Gastroesophageal sphincter (tissue), 4 donors: ENCODE data around the gene NGEF. TPM values are rescaled to one million over a fixed set of nuclear protein-coding genes. Genes with fewer than 3 reads are reported as not detected.

Source experiments
- ATAC-seq: fragments of 150-250 bp; one replicate; pipeline ENCODE4 v1.9.1; 2016; ENCODE audit warnings: mild to moderate bottlenecking, moderate library complexity
- H3K27ac ChIP-seq, 4 donors: fragments of 200-600 bp; sonication (generic) in 3 of 4; 1 replicate in 3 of 4; 2 replicates in 1 of 4; pipeline ENCODE4 v1.5.1; 2016 to 2019
- H3K27me3 ChIP-seq: fragments of 200-600 bp; sonication (generic); one replicate; pipeline ENCODE4 v1.5.1; 2019
- H3K36me3 ChIP-seq, 2 donors: fragments of 200-600 bp; sonication (generic); one replicate each; pipeline ENCODE4 v1.5.1; 2019; ENCODE audit warnings: control low read depth in 1 of 2
- H3K4me1 ChIP-seq, 3 donors: fragments of 200-600 bp; sonication (generic); 1 replicate in 2 of 3; 2 replicates in 1 of 3; pipeline ENCODE4 v1.5.1; 2016 to 2019; ENCODE audit warnings: control low read depth in 2 of 3
- H3K4me3 ChIP-seq, 2 donors: fragments of 200-600 bp; sonication (generic); one replicate each; pipeline ENCODE4 v1.5.1; 2019; ENCODE audit warnings: mild to moderate bottlenecking in 1 of 2, moderate library complexity in 1 of 2
- H3K9me3 ChIP-seq, 3 donors: fragments of 200-600 bp; sonication (generic); one replicate each; pipeline ENCODE4 v1.5.1; 2017 to 2019; ENCODE audit warnings: control low read depth in 2 of 3
- EP300 ChIP-seq: sonication (generic); formaldehyde crosslinking; IDR thresholded peaks from one replicate; pipeline ENCODE4 v1.6.1; 2017; ENCODE audit warnings: antibody characterized with exemption, mild to moderate bottlenecking
- POLR2A ChIP-seq, 2 donors: fragments of 450-650 bp; IDR thresholded peaks; one replicate each; pipeline ENCODE4 v1.6.1; 2017; ENCODE audit warnings: antibody characterized with exemption in 2 of 2, mild to moderate bottlenecking in 2 of 2, moderate library complexity in 1 of 2
- POLR2AphosphoS5 ChIP-seq: sonication (generic); formaldehyde crosslinking; IDR thresholded peaks from one replicate; pipeline ENCODE4 v1.6.1; 2017; ENCODE audit warnings: antibody characterized with exemption
- WGBS, 2 donors: methylation state at CpG; one replicate each; pipeline ENCODE4 v1.1.5; 2018; ENCODE audit warnings: low coverage in 1 of 2; 5-methylcytosine and 5-hydroxymethylcytosine counted together
- total RNA-seq, 4 donors: library from RNA; depleted of rRNA; stranded (reverse); fragments of >200 nt; gene quantifications; one replicate each; pipeline ENCODE4 v1.1.0, GENCODE V29; 2016
- TF ChIP-seq, protein P1 (sequence below), 4 experiments: fragments of 200-600 bp in 2 of 4; fragments of 450-650 bp in 2 of 4; sonication (generic) in 1 of 4; IDR thresholded peaks; one replicate each; pipeline ENCODE4 v1.5.1; 2017 to 2019; ENCODE audit warnings: antibody characterized with exemption in 4 of 4, mild to moderate bottlenecking in 2 of 4, moderate library complexity in 2 of 4

Gene NGEF
- total RNA-seq, 4 donors from 2014 or later = 0.40 to 0.49 (median 0.46) TPM; not detected in 1

DNA sequence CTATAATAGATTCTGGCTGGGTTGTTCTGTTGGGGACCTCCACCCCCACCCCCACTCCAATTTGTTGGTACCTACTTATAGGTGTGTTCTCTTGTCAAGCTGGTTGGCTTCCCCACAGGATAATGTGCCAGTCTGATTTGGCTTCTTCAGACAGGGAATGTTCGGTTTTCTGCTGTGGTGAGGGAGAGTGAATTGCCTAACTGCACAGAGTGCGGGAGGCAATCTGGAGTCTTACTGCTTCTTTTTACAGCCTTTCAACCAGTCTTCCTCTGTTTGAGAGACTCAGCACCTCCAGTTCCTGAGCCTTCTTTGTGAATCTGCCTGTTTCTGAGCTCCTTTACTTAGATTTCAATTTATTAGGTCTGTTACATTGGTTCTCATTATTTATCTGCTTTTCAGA lies 170.4 kb downstream of the NGEF start:
- Histone ChIP-seq H3K4me3 (no peak overlapping the region), H3K27me3 (no peaks in the 10 kb centered on the region), H3K27ac (no peak overlapping the region), H3K9me3 (no peaks in the 10 kb centered on the region), H3K36me3 (peaks cover 0 to 84% of the 10 kb centered on the region in 2 donors), H3K4me1 (peaks cover 0 to 23% (median 0%) of the 10 kb centered on the region in 3 donors)
- WGBS, 2 donors = 50 to 70% methylated on average over 2 of the region's 2 CpGs
- TF ChIP-seq POLR2A (IDR thresholded peaks at IDR 0.05) = no peak
- no peak for TF ChIP-seq POLR2AphosphoS5
- TF ChIP-seq, protein P1, sequence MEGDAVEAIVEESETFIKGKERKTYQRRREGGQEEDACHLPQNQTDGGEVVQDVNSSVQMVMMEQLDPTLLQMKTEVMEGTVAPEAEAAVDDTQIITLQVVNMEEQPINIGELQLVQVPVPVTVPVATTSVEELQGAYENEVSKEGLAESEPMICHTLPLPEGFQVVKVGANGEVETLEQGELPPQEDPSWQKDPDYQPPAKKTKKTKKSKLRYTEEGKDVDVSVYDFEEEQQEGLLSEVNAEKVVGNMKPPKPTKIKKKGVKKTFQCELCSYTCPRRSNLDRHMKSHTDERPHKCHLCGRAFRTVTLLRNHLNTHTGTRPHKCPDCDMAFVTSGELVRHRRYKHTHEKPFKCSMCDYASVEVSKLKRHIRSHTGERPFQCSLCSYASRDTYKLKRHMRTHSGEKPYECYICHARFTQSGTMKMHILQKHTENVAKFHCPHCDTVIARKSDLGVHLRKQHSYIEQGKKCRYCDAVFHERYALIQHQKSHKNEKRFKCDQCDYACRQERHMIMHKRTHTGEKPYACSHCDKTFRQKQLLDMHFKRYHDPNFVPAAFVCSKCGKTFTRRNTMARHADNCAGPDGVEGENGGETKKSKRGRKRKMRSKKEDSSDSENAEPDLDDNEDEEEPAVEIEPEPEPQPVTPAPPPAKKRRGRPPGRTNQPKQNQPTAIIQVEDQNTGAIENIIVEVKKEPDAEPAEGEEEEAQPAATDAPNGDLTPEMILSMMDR (IDR thresholded peaks at IDR 0.05) = no peak
- no peak for TF ChIP-seq EP300
- ATAC-seq = no peak

DNA sequence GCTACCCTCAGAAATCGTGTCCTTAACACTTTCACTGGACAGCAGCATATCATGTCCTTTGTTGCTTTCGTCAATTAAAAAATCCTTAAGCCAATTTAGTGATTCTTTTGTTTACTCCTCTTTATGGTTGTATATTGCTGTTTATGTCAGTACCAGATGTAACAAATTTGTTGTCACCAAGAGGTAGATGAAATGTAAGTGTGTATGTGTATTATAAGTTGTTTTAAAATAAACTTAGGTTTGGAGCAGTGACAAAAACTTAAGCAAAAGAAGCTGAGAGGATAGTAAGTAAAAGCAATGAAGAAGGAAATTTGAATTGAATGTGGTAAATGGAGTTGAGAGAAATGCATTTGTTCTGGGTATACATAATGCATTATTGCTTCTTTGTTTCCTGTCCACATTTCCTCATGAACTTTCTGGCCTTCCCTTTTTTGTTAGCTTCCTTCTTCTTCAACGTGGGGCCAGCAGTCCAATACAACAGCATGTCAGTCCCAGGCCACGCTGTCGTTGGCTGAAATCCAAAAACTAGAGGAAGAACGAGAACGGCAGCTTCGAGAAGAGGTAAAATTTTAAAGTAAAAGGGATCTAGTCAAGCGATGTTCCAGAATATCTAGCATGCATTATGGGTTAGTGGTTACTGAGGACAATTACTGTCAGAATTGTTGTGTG lies 173.5 kb downstream of the NGEF start:
- H3K27ac ChIP-seq = no peak overlapping the region
- peaks cover 0 to 79% of the 10 kb centered on the region in 2 donors for H3K36me3 ChIP-seq
- H3K9me3 ChIP-seq = no peaks in the 10 kb centered on the region
- TF ChIP-seq EP300 = no peak
- no peak for TF ChIP-seq POLR2AphosphoS5
- TF ChIP-seq POLR2A (IDR thresholded peaks at IDR 0.05) = no peak
- TF ChIP-seq, protein P1 (IDR thresholded peaks at IDR 0.05) = no peak
- 21 to 41% methylated on average over 9 of the region's 9 CpGs for WGBS, 2 donors
- H3K4me1 ChIP-seq = peaks cover 0 to 23% (median 0%) of the 10 kb centered on the region in 3 donors
- H3K4me3 ChIP-seq = no peak overlapping the region
- ATAC-seq = no peak
- H3K27me3 ChIP-seq = no peaks in the 10 kb centered on the region

DNA sequence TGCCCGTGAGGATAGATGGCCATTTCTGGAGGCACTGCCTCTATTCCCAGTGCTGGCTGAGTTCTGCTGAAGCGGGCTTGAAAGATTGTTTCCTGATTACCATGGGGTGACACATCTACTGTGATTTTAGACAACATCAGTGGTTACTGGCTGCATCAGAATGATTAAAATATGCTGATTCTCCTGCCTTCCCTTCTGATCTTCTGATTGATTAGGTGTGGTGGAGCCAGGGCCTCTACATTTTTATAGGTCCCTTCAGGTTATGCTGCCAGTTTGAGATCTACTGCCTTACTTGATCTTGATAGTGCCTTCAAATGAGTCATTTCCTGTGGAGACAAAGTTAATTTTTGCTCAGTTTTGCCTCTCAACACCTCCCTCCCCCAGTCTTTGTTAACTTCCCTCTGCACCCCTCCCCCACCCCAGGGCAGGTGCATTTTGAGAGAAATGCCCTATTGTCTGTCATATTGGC lies 174.6 kb downstream of the NGEF start:
- Histone ChIP-seq H3K4me1 (peaks cover 0 to 23% (median 0%) of the 10 kb centered on the region in 3 donors), H3K9me3 (no peaks in the 10 kb centered on the region), H3K27me3 (no peaks in the 10 kb centered on the region), H3K36me3 (peaks cover 0 to 79% of the 10 kb centered on the region in 2 donors), H3K27ac (no peak overlapping the region), H3K4me3 (no peak overlapping the region)
- TF ChIP-seq POLR2A (IDR thresholded peaks at IDR 0.05) (no peak), EP300 (no peak), POLR2AphosphoS5 (no peak)
- TF ChIP-seq, protein P1 (IDR thresholded peaks at IDR 0.05) = no peak
- WGBS, 2 donors = 39 to 47% methylated on average over 2 of the region's 2 CpGs
- ATAC-seq = no peak

DNA sequence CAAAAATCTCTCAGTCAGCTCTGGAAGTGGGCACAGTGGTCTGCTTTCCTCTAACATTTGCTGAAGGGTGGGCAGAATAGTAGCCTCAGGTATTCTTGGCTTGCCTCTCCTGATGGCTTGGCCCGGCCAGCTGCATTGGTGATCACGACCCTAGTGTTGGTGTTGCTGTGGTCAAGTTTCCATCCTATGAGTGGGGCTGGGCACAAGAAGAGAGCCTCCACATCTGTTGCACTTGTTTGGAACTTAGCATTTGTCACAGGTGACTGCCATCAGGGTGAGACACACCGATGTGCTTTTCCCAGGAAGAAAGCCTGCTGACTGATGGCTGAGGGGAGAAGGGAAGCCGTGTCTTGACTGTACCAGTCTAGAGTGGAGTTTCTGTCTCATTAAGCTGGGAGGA lies 176.1 kb downstream of the NGEF start:
- Histone ChIP-seq H3K27me3 (no peaks in the 10 kb centered on the region), H3K4me3 (no peak overlapping the region), H3K27ac (no peak overlapping the region), H3K4me1 (peaks cover 0 to 23% (median 0%) of the 10 kb centered on the region in 3 donors), H3K36me3 (peaks cover 4 to 80% of the 10 kb centered on the region in 2 donors), H3K9me3 (no peaks in the 10 kb centered on the region)
- TF ChIP-seq EP300 (no peak), POLR2A (IDR thresholded peaks at IDR 0.05) (no peak), POLR2AphosphoS5 (no peak)
- TF ChIP-seq, protein P1 (IDR thresholded peaks at IDR 0.05) = no peak
- 83 to 90% methylated on average over 3 to 4 of the region's 4 CpGs for WGBS, 2 donors
- ATAC-seq = no peak

DNA sequence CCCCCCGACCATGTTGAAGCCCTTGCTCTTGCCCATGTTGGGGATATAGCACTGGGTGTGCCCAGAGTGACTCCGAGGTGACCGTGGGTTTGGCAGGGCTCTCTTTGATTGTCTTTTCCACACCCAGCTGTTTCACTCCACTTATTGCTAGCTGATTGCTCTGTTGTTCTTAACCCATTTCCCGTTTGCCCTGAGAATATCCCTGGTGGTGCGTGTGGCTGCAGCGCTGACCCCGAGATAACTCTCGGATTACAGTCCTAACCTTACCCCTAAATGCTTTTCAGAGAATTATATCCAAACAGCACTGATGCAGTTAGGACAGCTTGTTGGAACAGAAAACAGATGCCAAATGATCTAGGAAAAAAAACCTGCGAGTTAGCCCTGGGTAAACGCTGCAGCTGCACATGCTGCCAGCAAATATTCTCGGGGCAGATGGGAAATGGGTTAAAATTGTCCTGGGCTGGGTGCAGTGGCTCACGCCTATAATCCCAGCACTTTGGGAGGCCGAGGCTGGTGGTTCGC lies 177.3 kb downstream of the NGEF start:
- Histone ChIP-seq H3K9me3 (no peaks in the 10 kb centered on the region), H3K4me3 (no peak overlapping the region), H3K27ac (no peak overlapping the region), H3K36me3 (peaks cover 7 to 80% of the 10 kb centered on the region in 2 donors), H3K4me1 (peaks cover 0 to 23% (median 0%) of the 10 kb centered on the region in 3 donors), H3K27me3 (no peaks in the 10 kb centered on the region)
- TF ChIP-seq POLR2A (IDR thresholded peaks at IDR 0.05) = no peak
- TF ChIP-seq, protein P1 (IDR thresholded peaks at IDR 0.05) = no peak
- TF ChIP-seq EP300 = no peak
- TF ChIP-seq POLR2AphosphoS5 = no peak
- no peak for ATAC-seq
- WGBS, 2 donors = 53 to 68% methylated on average over 8 to 12 of the region's 14 CpGs
